Measurements from ENCODE around the gene RENBP. TPM values are rescaled to one million over a fixed set of nuclear protein-coding genes. Genes with fewer than 3 reads are reported as not detected.

Gene RENBP
- total RNA-seq, 3 donors from 2014 or later: 6.9 to 10.4 (median 8.6) TPM

GRCh38 chrX:153913211-153913610 lies 31.2 kb downstream of the RENBP start:
- Mint-ChIP-seq H3K27me3 (ENCODE audit: low read depth) (no peaks in the 10 kb centered on the region), H3K4me1 (ENCODE audit: low read depth) (peaks cover 5% of the 10 kb centered on the region), H3K4me3 (no peak overlapping the region), H3K36me3 (ENCODE audit: insufficient read depth) (peaks cover 7% of the 10 kb centered on the region), H3K9me3 (no peaks in the 10 kb centered on the region)
- DNase-seq (no peak), ATAC-seq (no peak)

DNA sequence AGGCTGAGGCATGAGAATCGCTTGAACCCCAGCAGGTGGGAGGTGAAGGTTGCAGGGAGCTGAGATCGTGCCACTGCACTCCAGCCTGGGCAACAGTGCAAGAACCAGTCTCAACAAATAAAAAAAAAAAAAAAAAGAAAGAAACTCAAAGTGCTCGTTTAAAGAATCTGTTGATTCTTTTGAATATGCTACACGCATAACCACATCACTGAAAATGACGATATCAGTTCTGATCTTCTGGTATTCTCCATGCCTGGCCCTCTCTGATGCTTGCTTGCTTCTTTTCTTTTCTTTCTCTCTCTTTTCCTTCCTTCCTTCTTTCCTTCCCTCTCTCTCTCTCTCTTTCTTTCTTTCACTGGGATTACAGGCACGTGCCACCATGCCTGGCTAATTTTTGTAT lies 32.6 kb downstream of the RENBP start:
- H3K4me1 Mint-ChIP-seq (ENCODE audit: low read depth): peaks cover 5% of the 10 kb centered on the region

GRCh38 chrX:153910446-153910845 lies 34.0 kb downstream of the RENBP start:
- DNase-seq: no peak
- no peak overlapping the region for H3K4me3 Mint-ChIP-seq
- no peaks in the 10 kb centered on the region for H3K9me3 Mint-ChIP-seq
- peaks cover 10% of the 10 kb centered on the region for H3K4me1 Mint-ChIP-seq (ENCODE audit: low read depth)
- ATAC-seq: no peak
- H3K36me3 Mint-ChIP-seq (ENCODE audit: insufficient read depth): peaks cover 7% of the 10 kb centered on the region
- no peaks in the 10 kb centered on the region for H3K27me3 Mint-ChIP-seq (ENCODE audit: low read depth)

More for the DNA sequence above, 32.6 kb downstream of the RENBP start:
- H3K36me3 Mint-ChIP-seq (ENCODE audit: insufficient read depth): peaks cover 7% of the 10 kb centered on the region
- ATAC-seq: no peak
- no peak for DNase-seq
- H3K4me3 Mint-ChIP-seq: no peak overlapping the region
- H3K27me3 Mint-ChIP-seq (ENCODE audit: low read depth): no peaks in the 10 kb centered on the region
- H3K9me3 Mint-ChIP-seq: no peaks in the 10 kb centered on the region

GRCh38 chrX:153909980-153910360 lies 34.5 kb downstream of the RENBP start:
- DNase-seq: no peak
- no peak for ATAC-seq
- Mint-ChIP-seq H3K36me3 (ENCODE audit: insufficient read depth) (peaks cover 7% of the 10 kb centered on the region), H3K4me1 (ENCODE audit: low read depth) (peaks cover 10% of the 10 kb centered on the region), H3K27me3 (ENCODE audit: low read depth) (no peaks in the 10 kb centered on the region), H3K4me3 (no peak overlapping the region), H3K9me3 (no peaks in the 10 kb centered on the region)

DNA sequence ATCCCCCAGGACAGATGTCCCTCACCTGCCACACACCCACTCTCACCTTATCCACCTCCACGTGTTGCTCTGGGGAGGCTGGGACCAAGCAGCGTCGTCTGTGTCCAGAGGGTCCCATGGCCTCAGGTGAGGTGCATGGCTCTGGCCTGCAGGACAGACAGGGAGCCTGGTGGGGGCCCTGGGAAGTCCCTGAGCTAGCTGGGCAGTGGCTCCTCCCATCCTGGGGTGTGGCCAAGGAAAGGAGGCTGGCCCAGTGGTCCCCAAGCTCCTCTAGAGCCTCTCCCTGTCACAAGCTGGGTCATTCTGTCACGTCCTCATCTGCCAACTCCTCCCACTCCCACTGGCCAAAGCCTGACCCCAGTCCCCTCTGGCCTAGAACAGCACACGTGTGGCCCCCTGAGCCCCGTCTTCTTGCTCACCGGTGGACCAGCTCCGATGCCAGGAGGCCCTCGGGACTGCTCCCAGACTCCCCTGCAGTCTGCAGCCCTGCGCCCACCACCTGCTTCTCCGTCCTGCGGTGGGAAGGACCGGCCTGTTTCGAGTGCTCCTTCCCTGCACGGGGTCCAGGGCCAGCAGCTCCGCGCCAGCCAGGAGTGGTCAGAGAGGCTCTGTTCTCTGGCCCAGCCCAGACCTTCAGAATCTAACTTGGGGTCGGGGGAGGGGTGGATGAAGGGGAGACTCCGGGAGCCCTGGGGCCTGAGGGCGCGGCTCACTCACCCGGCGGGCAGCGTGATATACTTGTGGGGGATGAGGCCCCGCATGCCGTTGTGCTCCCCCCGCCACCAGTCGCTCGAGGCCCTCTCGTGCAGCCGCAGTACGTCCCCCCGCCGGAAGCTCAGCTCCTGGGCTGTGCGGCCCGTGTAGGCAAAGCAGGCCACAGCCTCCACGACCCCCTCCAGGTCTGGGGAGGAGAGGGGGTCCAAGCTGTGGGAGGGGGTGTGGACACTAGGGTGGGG lies 35.1 kb downstream of the RENBP start:
- Mint-ChIP-seq H3K9me3 (no peaks in the 10 kb centered on the region), H3K4me3 (no peak overlapping the region), H3K36me3 (ENCODE audit: insufficient read depth) (peaks cover 7% of the 10 kb centered on the region), H3K27me3 (ENCODE audit: low read depth) (no peaks in the 10 kb centered on the region), H3K4me1 (ENCODE audit: low read depth) (peaks cover 12% of the 10 kb centered on the region)
- DNase-seq (no peak), ATAC-seq (no peak)

DNA sequence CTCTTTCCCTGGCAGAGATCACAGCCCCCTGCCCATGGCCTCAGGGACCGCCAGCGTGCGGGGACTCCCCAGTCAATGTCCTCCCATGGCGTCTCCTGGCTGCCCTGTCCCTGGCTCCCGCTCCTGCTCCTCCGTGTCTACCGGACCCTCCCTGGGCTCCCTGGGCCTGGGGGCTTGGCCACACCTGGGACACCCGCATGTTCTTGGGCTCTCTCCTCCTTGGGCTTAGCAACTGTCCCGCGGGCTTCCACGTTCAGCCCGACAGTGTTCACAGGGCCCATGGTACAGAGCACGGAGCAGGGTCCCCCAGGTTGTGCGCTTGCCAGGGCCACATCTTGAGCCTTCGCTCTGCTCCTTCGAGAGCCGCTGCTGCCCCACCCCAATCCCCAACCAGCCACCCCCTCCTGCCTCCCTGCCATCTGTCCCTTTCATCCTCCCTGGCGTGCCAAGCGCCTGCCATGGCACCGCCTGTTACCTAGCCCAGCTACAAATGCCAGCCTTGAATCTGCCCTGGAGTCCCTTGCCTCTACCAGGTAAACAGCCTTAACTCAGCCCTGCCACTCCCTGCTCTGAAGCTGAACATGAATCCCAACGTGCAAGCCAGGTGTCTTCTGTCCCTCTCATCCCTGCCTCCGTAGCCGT lies 36.1 kb downstream of the RENBP start:
- DNase-seq (no peak), ATAC-seq (no peak)
- Mint-ChIP-seq H3K36me3 (ENCODE audit: insufficient read depth) (peaks cover 5% of the 10 kb centered on the region), H3K9me3 (no peaks in the 10 kb centered on the region), H3K27me3 (ENCODE audit: low read depth) (no peaks in the 10 kb centered on the region), H3K4me1 (ENCODE audit: low read depth) (peaks cover 21% of the 10 kb centered on the region), H3K4me3 (no peak overlapping the region)

DNA sequence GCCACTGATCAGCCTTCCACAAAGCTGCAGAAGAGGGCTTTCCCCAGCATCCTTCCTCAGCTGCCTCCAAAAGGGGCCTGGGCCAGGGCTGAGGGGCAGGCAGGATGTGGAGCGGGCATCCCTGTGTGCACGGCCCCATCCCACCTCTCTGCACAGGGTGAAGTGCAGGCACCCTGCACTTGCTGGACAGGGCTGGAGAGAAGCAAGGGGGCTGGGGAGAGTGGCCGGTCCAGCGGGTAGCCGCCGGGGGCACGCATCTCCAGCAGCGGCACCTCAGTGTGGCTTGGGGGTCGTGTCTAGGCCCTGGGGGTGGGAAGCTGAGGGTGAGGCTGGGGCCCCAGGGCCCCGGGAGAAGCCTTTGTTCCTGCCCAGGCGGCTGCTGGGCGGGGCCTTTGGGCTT lies 37.0 kb downstream of the RENBP start:
- Mint-ChIP-seq H3K27me3 (ENCODE audit: low read depth) (no peaks in the 10 kb centered on the region), H3K36me3 (ENCODE audit: insufficient read depth) (peaks cover 5% of the 10 kb centered on the region), H3K4me3 (no peak overlapping the region), H3K9me3 (no peaks in the 10 kb centered on the region), H3K4me1 (ENCODE audit: low read depth) (peaks cover 28% of the 10 kb centered on the region)
- DNase-seq: no peak
- no peak for ATAC-seq

GRCh38 chrX:153906126-153906917 lies 38.1 kb downstream of the RENBP start:
- no peak for DNase-seq
- Mint-ChIP-seq H3K4me3 (no peak overlapping the region), H3K4me1 (ENCODE audit: low read depth) (peaks cover 31% of the 10 kb centered on the region), H3K9me3 (no peaks in the 10 kb centered on the region), H3K36me3 (ENCODE audit: insufficient read depth) (no peaks in the 10 kb centered on the region), H3K27me3 (ENCODE audit: low read depth) (no peaks in the 10 kb centered on the region)
- ATAC-seq: peak in 1 of 2 donors; percentile 33

- ATAC-seq (no peak), DNase-seq (no peak)
- Mint-ChIP-seq H3K4me1 (ENCODE audit: low read depth) (peaks cover 36% of the 10 kb centered on the region), H3K4me3 (no peak overlapping the region), H3K27me3 (ENCODE audit: low read depth) (no peaks in the 10 kb centered on the region), H3K9me3 (no peaks in the 10 kb centered on the region), H3K36me3 (ENCODE audit: insufficient read depth) (no peaks in the 10 kb centered on the region)
Observed at GRCh38 chrX:153905481-153906095, 38.9 kb downstream of the RENBP start.

DNA sequence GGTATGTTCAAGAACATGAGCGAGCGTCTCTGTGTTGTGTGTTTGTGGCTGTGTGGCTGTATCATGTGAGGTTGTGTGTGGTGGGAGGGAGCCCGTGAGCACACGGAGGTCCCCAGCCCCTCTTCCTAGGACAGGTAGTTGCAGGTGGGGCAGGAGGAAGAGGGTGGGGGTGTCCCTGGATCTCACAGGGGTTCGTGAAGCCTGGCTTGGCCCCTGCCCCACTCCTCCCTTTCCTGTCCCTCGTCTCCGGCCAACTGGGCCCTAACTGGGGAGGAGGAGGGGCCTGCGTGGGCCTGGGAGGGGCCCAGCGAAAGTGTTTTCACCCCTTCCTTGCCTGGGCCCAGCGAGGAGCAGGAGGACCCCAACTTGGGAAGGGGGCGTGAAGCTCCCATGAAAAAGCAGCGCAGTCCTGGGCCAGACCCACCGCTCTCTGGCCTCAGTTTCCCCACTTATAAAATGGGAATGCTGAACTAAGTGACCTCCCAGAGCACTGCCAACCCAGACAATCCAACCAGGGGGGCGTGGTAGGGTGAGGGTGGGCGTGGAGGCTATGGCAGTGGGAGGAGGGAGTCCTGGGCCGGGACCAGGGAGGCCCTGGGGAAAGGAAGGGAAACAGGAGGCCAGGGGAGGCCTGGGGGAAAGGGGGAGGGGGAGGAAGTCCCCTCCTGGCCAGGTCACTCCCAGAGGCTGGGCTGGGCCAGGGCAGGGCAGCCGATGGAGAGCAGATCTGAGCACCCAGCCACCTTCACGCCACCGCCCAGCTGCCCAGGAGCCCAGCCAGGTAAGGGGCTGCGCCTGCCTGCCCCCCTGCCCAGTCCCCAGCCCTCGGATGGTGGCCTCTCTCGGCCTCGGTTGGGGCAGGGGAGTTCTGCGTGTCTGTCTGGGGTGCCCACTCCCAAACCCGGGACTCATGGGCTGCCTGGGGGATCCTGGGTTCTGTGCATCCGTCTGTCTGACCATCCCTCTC lies 40.2 kb downstream of the RENBP start, which contains the start of gene AVPR2:
Gene AVPR2 (plus strand): TSS at position 683 of the 967 bp plus-strand sequence. CDS start 473 bp downstream, outside the sequence.
- ATAC-seq: no peak
- H3K4me1 Mint-ChIP-seq (ENCODE audit: low read depth): peaks cover 38% of the 10 kb centered on the region

DNA sequence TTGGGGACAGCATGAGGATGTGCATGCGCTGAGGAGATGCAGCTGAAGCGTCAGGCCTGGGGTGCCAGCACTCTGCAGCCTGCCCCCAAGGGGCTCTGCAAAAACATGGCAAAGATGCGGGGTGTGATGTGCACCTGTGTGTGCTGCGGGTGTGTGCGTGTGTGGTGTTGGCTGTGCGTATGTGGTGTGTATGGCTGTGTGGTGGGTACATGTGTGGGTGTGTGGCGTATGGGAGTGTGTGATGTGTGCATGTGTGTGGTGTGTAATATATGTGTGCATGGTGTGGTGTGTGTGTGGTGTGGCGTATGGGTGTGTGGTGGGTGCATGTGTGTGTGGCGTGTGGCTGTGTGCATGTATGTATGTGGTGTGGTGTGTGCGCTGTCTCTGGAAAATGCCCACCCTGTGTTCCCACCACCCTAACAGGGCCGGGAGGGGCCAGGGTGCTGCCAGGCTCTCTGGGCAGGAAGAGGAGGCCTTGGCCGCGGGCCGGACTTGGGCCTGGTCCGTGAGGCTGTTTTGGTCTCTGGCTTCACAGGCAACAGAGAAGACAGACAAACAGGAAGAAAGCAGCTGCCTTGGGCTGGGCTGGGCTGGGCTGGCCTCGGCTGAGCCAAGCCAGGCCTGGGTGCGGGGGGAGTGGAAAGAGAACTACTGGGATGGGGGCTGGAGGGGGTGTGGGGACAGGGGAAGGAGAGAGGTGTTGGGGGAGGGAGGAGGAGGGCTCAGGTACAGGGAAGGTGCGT lies 41.0 kb downstream of the RENBP start:
- H3K4me3 Mint-ChIP-seq: peak overlapping the region; percentile 2
- ATAC-seq (no peak), DNase-seq (no peak)
- H3K9me3 Mint-ChIP-seq: no peaks in the 10 kb centered on the region
- H3K27me3 Mint-ChIP-seq (ENCODE audit: low read depth): no peaks in the 10 kb centered on the region
- no peaks in the 10 kb centered on the region for H3K36me3 Mint-ChIP-seq (ENCODE audit: insufficient read depth)
- H3K4me1 Mint-ChIP-seq (ENCODE audit: low read depth): peaks cover 39% of the 10 kb centered on the region

More for the DNA sequence above, 40.2 kb downstream of the RENBP start, which contains the start of gene AVPR2:
- no peaks in the 10 kb centered on the region for H3K9me3 Mint-ChIP-seq
- no peak within 1 kb of the TSS for H3K4me3 Mint-ChIP-seq
- H3K36me3 Mint-ChIP-seq (ENCODE audit: insufficient read depth): no peaks in the 10 kb centered on the region
- DNase-seq: no peak
- no peaks in the 10 kb centered on the region for H3K27me3 Mint-ChIP-seq (ENCODE audit: low read depth)

DNA sequence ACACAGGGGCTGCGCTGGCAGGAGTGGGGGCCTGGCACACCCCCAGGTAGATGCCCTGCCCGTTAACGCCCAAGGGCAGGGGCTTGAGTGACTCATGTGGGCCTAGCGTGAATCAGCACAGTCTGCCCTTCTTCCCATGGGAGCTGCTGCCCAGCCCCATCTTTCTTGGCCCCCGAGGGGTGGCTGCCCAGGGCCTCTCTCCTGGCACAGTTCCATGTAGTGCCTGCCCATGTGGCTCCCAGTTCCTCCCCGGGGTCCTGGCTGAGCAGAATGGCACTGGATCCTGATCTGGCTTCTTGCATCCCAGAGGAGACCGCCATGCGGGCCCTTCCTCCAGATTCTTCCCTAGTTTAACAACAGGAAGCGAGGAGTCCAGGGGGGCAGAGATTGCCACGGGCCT lies 42.1 kb downstream of the RENBP start:
- Mint-ChIP-seq H3K27me3 (ENCODE audit: low read depth) (no peaks in the 10 kb centered on the region), H3K4me3 (no peak overlapping the region), H3K36me3 (ENCODE audit: insufficient read depth) (no peaks in the 10 kb centered on the region), H3K9me3 (no peaks in the 10 kb centered on the region), H3K4me1 (ENCODE audit: low read depth) (peaks cover 39% of the 10 kb centered on the region)
- DNase-seq (no peak), ATAC-seq (no peak)
